Epidermal melanocyte (primary cell): ENCODE data around the gene TTC23.
"Not testable (repeated sequence)": the region's sequence is repeated elsewhere in the genome, so short reads cannot be mapped to it uniquely, and the experiment has no call there.

Source experiments
- DNase-seq: peaks from one replicate; pipeline ENCODE4 v3.0.0; 2011; ENCODE audit warnings: low spot score; ENCODE audit not compliant: insufficient read length

The TTC23 gene

DNA sequence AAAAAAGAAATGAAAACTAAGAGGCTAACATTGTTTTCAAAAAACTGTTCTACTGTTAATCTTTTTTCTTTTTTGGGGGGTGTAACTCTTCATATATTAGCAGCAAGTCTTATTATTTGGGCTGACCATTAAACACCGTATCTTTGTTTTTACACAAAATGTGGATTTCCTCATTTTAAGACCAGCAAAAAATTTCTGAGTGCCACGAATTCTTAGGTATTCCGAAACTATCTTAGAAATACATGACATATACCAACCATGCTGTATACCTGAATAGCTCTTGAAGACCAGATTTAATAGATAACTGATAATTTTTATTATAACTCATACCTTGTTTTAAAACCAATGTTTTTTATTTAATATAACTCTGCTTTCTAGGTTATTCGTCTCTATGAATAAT, 620 bp upstream of the TTC23 start:
- no peak for DNase-seq

DNA sequence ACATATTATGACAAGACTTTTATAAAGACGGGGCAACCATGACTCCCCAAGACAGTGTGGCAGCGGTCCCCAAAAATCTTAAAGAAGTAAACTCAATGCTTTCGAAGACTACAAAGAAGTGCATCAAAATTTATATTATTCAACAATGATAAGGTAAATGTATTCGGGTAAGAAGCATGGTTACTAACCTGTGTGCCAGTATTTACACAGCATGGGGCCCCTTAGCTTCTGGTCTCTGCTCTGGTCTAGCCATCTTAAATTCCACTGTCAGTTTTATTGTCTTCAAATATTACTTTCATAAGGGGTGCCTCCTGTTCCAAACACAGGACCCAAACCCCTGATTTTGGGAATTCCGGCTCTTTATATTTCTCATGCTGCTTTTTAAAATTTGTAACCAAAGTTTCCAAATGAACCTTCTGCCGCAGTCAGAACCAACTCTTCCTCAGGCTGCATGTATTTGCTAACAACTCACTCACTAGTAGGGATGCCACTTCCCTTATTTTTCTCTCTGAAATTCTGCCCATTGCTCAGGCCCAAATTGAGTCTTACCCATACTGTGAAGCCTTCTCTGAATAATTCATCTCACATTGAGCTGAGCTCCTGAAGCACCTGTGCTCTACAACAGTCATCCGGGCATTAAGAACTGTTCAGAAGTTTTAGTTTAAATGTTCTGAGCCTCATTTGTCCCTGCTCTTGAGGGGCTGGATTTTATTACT, 1.2 kb downstream of the TTC23 start:
- no peak for DNase-seq

GRCh38 chr15:99247062-99247461, 2.3 kb downstream of the TTC23 start:
- no peak for DNase-seq

- DNase-seq, result no peak
These were observed 5.1 kb downstream of the TTC23 start for GRCh38 chr15:99244306-99244705.

GRCh38 chr15:99241752-99242151, 7.6 kb downstream of the TTC23 start:
- DNase-seq, result no peak

DNA sequence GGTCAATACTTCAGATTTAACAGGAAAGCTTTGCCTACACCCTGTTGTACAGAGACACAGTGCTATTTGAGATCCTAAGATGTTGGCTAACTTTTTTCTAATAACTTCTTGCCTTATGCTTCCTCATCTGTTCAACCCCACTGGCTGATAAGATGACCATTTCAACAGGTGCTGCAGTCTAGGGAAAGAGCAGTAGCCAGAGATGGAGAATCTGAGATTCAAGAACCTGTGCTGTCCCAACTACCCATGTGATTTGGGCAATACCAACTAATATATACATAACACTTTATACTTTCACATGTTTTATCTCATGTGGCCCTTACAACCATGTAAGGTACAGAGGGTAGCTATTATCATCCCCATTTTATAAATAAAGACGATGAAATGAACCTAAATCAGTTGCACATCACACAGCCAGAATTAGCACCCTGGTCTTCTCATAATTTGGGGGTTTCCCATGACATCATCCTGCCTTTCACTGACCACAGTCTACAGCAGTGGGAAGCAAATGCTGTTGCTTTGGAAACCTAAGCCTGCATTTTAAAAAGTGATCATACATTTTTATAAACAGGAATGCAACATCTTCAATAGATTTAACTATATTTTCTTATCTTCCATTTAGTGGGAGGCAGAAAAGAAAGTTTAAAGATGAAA, 9.7 kb downstream of the TTC23 start:
- DNase-seq, result no peak

GRCh38 chr15:99238849-99239248, 10.5 kb downstream of the TTC23 start:
- no peak for DNase-seq

DNA sequence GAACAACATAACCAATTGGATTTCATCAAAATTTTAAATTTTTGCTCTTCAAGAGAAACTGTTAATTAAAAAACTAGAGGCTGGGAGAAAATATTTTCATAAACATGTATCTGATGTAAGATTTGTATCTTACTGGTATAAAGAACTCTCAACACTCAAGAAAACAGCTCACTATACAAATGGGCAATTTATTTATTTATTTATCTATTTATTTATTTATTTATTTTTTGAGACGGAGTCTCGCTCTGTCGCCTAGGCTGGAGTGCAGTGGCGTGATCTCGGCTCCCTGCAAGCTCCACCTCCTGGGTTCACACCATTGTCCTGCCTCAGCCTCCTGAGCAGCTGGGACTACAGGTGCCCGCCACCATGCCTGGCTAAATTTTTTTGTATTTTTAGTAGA, 15.2 kb downstream of the TTC23 start:
- DNase-seq, result not testable (repeated sequence)

GRCh38 chr15:99232740-99233139, 16.6 kb downstream of the TTC23 start:
- DNase-seq, result no peak

GRCh38 chr15:99230867-99231266, 18.5 kb downstream of the TTC23 start:
- no peak for DNase-seq

DNA sequence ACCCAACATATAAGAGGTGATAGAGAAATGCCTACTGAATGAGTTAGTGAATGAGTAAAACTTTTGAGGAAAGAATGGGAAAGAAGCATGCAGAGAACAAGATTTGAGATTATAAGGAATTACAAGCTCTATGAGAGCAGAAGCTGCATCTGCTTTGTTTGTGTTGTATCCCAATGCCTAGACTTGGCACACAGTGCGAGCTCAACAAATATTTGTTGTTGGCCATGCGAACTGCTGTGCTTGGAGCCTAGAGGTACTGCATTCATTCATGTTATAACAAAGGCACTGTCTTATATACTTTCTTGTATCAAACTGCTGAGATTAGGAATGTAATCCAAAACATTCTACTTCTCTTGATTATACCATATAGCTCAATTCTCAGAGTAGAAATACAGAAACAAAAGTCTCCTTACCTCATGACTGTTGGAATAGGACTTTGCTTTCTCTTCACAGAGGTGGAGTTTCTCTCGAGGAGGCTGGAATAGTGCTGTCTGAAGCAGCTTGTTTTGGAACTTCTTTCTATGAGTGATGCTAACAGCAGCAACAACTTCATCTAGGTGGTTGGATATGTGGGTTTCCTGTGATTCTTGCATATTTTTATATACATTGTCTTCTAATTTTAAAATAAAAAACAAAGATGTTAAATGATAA, 21.1 kb downstream of the TTC23 start:
- DNase-seq, result no peak

- no peak for DNase-seq
These were observed 22.6 kb downstream of the TTC23 start for GRCh38 chr15:99226802-99227201.

GRCh38 chr15:99224372-99225214, 24.8 kb downstream of the TTC23 start:
- DNase-seq, result no peak

- peak; percentile 39 for DNase-seq
These were observed 36.1 kb downstream of the TTC23 start for GRCh38 chr15:99213187-99213811.

- DNase-seq, result no peak
These were observed 37.0 kb downstream of the TTC23 start for GRCh38 chr15:99212406-99212805.

DNA sequence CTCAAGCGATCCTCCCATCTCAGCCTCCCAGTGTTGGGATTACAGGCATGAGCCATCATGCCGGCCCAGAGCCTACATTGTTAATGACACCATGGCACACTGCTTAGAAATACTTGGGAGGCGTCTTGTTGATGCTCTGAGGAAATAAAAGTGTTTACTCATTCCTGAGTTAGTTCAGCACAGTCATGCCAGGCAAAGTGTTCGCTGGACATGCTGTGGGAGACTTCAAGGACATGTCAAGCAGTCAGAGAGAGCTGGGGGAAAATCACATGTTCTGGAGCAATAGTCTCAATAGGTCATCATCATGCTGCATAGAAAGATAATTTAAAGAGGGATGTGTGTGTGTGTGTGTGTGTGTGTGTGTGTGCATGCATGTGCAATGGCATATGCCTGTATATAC, 37.5 kb downstream of the TTC23 start:
- no peak for DNase-seq

DNA sequence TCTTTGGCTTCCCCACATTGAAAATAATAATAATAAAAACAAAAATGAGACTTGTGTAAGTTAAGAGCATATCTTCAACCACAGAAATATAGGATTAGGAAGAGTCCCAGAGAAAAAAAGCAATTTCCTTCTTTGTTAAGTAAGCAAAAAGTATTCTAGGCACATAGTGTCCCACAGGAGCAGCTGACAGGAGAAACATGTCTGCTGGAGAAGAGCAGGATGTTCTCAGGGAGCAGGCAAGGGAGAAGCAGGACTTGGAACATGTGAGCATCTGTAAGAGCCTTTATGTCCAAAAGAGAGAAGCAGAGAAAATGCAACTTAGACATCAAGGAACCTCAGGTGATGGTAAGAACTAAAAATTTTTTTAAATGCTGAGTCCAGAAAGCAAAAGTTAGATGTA, 39.0 kb downstream of the TTC23 start:
- DNase-seq, result no peak

DNA sequence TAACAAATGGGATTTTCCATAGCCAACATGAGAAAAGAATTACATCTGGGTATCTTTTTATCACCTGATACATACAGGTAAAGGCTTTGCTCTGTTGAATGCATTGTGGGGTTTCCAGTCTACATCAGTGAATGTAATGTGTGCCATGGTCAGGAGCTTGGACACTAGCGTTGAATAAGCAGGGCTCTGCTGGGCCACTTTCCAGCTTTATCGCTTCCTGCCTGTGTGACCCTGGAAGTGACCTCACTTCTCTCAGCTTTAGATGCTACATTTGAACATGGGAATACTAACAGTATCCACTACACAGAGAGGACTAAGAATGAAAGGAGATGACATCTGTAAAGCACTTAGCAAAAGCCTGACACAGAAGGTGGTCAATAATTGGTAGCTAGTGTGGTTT, 40.1 kb downstream of the TTC23 start:
- DNase-seq, result no peak

DNA sequence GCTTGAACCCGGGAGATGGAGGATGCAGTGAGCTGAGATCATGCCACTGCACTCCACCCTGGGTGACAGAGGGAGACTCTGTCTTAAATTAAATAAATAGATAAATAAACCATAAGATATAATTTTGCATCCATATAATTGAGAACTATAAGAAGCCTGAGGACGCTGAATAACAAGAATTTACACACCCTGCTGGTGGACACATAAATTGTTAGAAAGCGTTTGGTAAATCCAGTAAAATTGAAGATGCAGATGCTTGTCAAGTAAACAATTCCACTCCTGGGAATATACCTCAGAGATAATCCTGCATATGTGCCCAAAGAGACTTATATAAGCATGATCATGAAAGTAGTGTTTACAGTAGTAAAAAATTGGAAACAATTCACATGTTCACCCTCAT, 41.7 kb downstream of the TTC23 start:
- no peak for DNase-seq

GRCh38 chr15:99202176-99202552, 47.2 kb downstream of the TTC23 start:
- DNase-seq, result no peak

DNA sequence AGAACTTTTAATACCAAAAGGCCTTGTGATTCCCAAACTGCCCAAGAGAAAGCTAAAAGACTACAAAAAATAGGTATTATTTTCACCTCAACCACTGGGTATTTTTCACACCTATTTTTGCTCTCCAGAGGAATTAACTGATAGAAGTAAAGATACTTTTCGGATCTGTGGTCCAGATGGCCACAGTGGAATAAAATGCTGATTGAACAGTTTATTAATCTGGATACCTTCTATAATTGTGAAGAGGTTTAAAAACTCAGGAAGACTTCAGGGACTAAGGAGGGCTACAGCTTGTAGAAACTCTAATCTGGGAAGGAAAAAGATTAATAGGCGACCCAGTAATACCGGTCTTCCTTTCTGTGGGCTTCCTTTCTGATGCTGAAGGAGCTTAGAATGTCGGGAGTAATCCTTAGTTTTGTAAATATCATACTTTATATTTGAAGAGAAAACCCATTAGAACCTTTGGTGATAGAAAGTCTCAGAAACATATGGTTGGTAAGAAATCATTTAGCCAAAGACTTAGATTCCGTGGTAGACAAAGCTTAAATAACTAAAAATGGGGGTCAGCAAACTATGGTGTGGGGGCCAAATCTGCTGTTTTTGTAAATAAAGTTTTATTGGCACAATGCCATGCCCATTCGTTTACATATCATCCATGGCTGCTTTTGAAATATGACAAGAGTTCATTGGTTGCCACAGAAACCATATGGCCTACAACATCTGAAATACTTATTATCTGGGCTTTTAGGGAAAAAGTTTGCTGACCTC, 47.8 kb downstream of the TTC23 start:
- DNase-seq, result no peak
